Measurements from ENCODE around the gene SHLD1. TPM values are rescaled to one million over a fixed set of nuclear protein-coding genes. Genes with fewer than 3 reads are reported as not detected.

Gene SHLD1
- polyA plus RNA-seq, 3 donors from 2014 or later, result 22.1 to 29.9 (median 27.0) TPM

- peaks cover 16 to 24% of the 10 kb centered on the region in 2 donors for H3K4me1 Mint-ChIP-seq
- H3K27ac Mint-ChIP-seq, result no peak overlapping the region
- peaks cover 0 to 4% (median 0%) of the 10 kb centered on the region in 3 donors for H3K36me3 Mint-ChIP-seq
- no peak overlapping the region for H3K4me3 Mint-ChIP-seq
- peaks cover 0 to 1% (median 0%) of the 10 kb centered on the region in 3 donors for H3K27me3 Mint-ChIP-seq (ENCODE audit: low read depth in 3 of 3)
- no peaks in the 10 kb centered on the region for H3K9me3 Mint-ChIP-seq
- DNase-seq, result no peak
These were observed 91.3 kb downstream of the SHLD1 start for GRCh38 chr20:5841522-5841921.

DNA sequence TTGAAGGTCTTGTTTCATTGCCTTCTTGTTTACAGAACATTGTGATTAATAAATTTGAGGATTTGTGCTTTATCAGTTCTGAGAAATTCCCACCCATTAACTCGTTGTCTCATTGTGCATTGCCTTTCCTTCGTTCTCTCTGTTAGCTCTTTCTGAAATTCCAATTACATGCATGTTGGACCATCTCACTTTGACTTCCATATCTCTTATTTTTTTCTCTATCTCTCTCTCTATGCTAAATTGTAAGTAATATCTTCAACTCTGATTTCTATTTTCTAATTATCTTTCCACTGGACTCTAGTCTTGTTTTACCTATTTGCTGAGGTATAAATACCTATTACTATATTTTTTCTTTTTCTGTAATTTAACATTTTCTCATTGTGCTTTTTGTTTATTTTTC is 92.3 kb downstream of the SHLD1 start:
- Mint-ChIP-seq H3K9me3 (no peaks in the 10 kb centered on the region), H3K36me3 (peaks cover 0 to 4% (median 0%) of the 10 kb centered on the region in 3 donors), H3K4me3 (no peak overlapping the region), H3K27me3 (ENCODE audit: low read depth in 3 of 3) (no peaks in the 10 kb centered on the region), H3K4me1 (peaks cover 13 to 20% of the 10 kb centered on the region in 2 donors), H3K27ac (no peak overlapping the region)
- no peak for DNase-seq

DNA sequence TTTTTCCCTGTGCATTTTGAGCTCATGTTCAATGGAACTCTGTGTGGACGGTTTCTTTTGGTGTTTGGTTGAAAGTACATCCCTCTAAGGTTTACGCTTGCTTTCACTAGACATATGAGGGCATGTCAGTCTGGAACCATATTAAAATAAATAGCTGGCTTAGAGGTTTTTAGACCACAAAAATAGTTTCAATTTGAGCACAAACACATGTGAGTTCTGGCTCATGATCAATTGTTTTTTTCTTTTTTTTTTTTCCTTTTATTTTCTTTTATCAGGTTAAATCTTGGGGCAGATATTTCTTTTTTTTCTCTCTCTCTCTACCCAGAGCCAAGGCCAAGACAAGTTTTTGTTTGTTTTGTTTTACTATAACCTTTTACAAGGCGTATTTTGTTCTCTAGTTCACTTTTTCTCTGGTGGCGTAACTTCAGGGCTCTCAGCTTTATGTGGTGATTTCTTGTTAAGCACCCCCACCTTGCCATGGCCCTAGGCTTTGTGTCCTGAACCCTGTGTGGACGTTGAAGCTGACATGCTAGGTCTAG is 92.9 kb downstream of the SHLD1 start:
- H3K27ac Mint-ChIP-seq, result no peak overlapping the region
- DNase-seq, result no peak
- no peaks in the 10 kb centered on the region for H3K27me3 Mint-ChIP-seq (ENCODE audit: low read depth in 3 of 3)
- no peak overlapping the region for H3K4me3 Mint-ChIP-seq
- H3K36me3 Mint-ChIP-seq, result peaks cover 0 to 4% (median 0%) of the 10 kb centered on the region in 3 donors
- H3K4me1 Mint-ChIP-seq, result peaks cover 15 to 26% of the 10 kb centered on the region in 2 donors
- no peaks in the 10 kb centered on the region for H3K9me3 Mint-ChIP-seq

DNA sequence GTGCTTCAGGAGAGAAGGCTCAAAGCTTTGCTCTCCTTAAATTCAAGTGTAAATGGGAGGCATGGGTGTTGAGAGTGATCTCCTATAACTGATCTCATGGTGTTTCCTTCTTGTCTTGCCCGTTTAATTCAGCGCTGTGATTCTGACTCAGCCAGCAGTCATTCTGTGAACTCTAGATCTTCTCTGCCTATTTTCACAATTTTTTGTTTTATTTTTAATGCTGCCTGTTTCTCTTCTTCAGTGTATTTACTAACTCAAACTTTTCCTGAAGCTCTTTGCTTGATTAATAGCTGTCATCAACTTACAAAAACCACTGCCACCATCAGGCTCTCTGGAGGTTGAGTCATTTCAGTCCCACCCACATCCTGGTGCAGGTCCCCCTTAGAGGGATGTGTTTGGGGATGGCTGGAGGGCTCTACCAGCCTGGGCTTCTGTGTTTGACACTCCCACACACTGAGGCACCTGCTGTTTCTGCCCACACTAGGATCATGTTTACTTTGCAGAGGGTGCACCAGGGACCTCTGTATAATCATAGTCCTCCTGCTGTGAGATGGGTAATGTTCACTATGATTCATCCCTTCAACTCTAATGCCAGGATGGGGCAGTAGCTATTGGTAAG is 94.0 kb downstream of the SHLD1 start:
- Mint-ChIP-seq H3K9me3 (no peaks in the 10 kb centered on the region), H3K27ac (peak overlapping the region in 1 of 6 donors; percentile 6), H3K27me3 (ENCODE audit: low read depth in 3 of 3) (no peaks in the 10 kb centered on the region), H3K4me1 (peaks cover 21 to 36% of the 10 kb centered on the region in 2 donors), H3K4me3 (no peak overlapping the region), H3K36me3 (peaks cover 0 to 4% (median 0%) of the 10 kb centered on the region in 3 donors)
- no peak for DNase-seq

- peak overlapping the region in 1 of 6 donors; percentile 57 for H3K27ac Mint-ChIP-seq
- H3K4me1 Mint-ChIP-seq, result peaks cover 21 to 36% of the 10 kb centered on the region in 2 donors
These were observed 95.7 kb downstream of the SHLD1 start for GRCh38 chr20:5845681-5846615.

GRCh38 chr20:5848711-5849505 is 98.7 kb downstream of the SHLD1 start:
- DNase-seq, result peak; percentile 4 to 8 (median 5)
- Mint-ChIP-seq H3K4me3 (peak overlapping the region in 1 of 5 donors; percentile 55), H3K4me1 (peaks cover 13 to 23% of the 10 kb centered on the region in 2 donors), H3K27ac (peak overlapping the region in 3 of 6 donors; percentile 22 to 60 (median 59)), H3K36me3 (peaks cover 0 to 4% (median 4%) of the 10 kb centered on the region in 3 donors), H3K9me3 (no peaks in the 10 kb centered on the region), H3K27me3 (ENCODE audit: low read depth in 3 of 3) (peaks cover 0 to 1% (median 0%) of the 10 kb centered on the region in 3 donors)

More at GRCh38 chr20:5845681-5846615, 95.7 kb downstream of the SHLD1 start:
- no peak overlapping the region for H3K4me3 Mint-ChIP-seq
- no peaks in the 10 kb centered on the region for H3K9me3 Mint-ChIP-seq
- peaks cover 0 to 1% (median 0%) of the 10 kb centered on the region in 3 donors for H3K27me3 Mint-ChIP-seq (ENCODE audit: low read depth in 3 of 3)
- peaks cover 0 to 4% (median 3%) of the 10 kb centered on the region in 3 donors for H3K36me3 Mint-ChIP-seq
- DNase-seq, result no peak

DNA sequence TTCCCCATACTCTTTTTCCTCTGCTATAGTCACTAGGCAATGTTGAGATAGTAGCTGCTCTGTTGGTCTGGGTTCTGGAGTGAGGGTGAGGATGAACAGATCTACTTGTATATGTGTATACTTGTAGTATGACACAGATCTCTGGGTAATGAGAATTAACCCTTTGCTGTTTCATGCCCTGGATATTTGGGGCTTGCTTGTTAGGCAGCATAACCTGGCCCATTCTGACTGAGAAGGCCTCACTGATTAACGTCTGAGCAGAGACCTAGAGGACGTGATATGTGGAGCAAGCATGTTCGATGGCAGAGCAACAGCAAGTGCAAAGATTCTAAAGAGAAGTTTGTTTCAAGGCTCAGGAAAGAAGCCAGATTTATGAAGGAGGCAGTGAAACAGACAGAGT is 105.7 kb downstream of the SHLD1 start:
- peaks cover 0 to 1% (median 0%) of the 10 kb centered on the region in 3 donors for H3K27me3 Mint-ChIP-seq (ENCODE audit: low read depth in 3 of 3)
- no peak overlapping the region for H3K27ac Mint-ChIP-seq
- H3K9me3 Mint-ChIP-seq, result no peaks in the 10 kb centered on the region
- peaks cover 0 to under 1% (median 0%) of the 10 kb centered on the region in 3 donors for H3K36me3 Mint-ChIP-seq
- no peak overlapping the region for H3K4me3 Mint-ChIP-seq
- no peaks in the 10 kb centered on the region for H3K4me1 Mint-ChIP-seq
- no peak for DNase-seq

GRCh38 chr20:5859608-5860007 is 109.4 kb downstream of the SHLD1 start:
- Mint-ChIP-seq H3K27ac (no peak overlapping the region), H3K4me3 (no peak overlapping the region), H3K27me3 (ENCODE audit: low read depth in 3 of 3) (peaks cover 0 to 1% (median 0%) of the 10 kb centered on the region in 3 donors), H3K4me1 (peaks cover 7% of the 10 kb centered on the region in 2 donors), H3K36me3 (peaks cover 5 to 20% (median 13%) of the 10 kb centered on the region in 3 donors), H3K9me3 (no peaks in the 10 kb centered on the region)
- no peak for DNase-seq

DNA sequence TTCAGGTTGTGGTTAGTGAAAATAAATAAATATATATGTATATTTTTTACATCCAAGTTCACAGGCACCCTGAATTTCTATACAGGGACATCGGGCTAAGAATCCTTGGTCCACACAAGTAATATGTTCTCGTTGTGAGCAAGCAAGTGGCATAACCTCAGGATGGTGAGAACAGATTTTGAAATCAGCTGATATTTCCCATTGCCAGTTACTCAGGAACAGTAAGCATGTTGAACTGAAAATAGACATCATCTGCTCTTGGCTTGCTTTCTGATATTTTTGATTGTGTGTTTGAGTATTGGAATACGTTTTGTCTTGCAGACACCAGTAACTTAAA is 112.5 kb downstream of the SHLD1 start:
- Mint-ChIP-seq H3K9me3 (no peaks in the 10 kb centered on the region), H3K27ac (no peak overlapping the region), H3K4me1 (peaks cover 7% of the 10 kb centered on the region in 2 donors)

DNA sequence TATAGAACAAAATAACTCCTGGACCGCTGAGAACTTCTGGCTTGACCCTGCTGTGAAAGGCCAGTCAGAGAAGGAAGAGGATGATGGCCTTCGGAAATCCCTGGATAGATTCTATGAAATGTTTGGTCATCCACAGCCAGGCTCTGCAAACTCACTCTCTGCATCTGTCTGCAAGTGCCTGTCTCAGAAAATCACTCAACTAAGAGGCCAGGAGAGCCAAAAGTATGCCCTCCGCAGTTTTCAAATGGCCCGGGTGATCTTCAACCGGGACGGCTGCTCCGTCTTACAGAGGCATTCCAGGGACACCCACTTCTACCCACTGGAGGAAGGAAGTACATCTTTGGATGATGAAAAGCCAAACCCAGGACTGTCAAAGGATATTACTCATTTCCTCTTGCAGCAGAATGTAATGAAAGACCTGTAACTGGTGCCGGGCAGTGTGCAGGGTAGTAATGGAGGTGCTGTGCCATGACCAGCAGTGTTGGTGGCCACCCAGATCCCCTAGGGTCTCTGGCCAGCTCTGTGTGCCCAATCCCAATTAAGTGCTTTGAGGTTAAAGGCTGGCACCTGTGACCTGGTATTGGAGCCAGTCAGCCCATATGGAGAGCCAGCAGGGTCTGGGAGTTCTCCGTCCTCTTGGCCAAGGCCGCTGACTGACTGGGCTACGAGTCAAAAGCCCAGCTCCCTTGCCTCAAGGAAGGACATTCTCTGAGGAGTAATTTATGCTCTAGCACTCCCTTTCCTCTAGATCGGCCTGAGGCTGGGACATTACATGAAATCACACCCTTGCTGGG is 113.0 kb downstream of the SHLD1 start:
- DNase-seq, result no peak
- Mint-ChIP-seq H3K36me3 (peaks cover 5 to 27% (median 21%) of the 10 kb centered on the region in 3 donors), H3K4me3 (no peak overlapping the region), H3K9me3 (no peaks in the 10 kb centered on the region), H3K4me1 (peaks cover 7% of the 10 kb centered on the region in 2 donors), H3K27ac (no peak overlapping the region), H3K27me3 (ENCODE audit: low read depth in 3 of 3) (no peaks in the 10 kb centered on the region)

More for the DNA sequence above, 112.5 kb downstream of the SHLD1 start:
- H3K4me3 Mint-ChIP-seq, result no peak overlapping the region
- peaks cover 5 to 27% (median 21%) of the 10 kb centered on the region in 3 donors for H3K36me3 Mint-ChIP-seq
- H3K27me3 Mint-ChIP-seq (ENCODE audit: low read depth in 3 of 3), result no peaks in the 10 kb centered on the region
- no peak for DNase-seq

- peaks cover 7% of the 10 kb centered on the region in 2 donors for H3K4me1 Mint-ChIP-seq
- H3K9me3 Mint-ChIP-seq, result no peaks in the 10 kb centered on the region
- H3K27me3 Mint-ChIP-seq (ENCODE audit: low read depth in 3 of 3), result no peaks in the 10 kb centered on the region
- no peak for DNase-seq
- no peak overlapping the region for H3K27ac Mint-ChIP-seq
- H3K36me3 Mint-ChIP-seq, result peaks cover 5 to 27% (median 21%) of the 10 kb centered on the region in 3 donors
- no peak overlapping the region for H3K4me3 Mint-ChIP-seq
These were observed 114.2 kb downstream of the SHLD1 start for GRCh38 chr20:5864428-5864827.

- DNase-seq, result no peak
- Mint-ChIP-seq H3K36me3 (peaks cover 5 to 27% (median 21%) of the 10 kb centered on the region in 3 donors), H3K9me3 (no peaks in the 10 kb centered on the region), H3K27ac (no peak overlapping the region), H3K4me1 (peaks cover 7% of the 10 kb centered on the region in 2 donors), H3K4me3 (no peak overlapping the region), H3K27me3 (ENCODE audit: low read depth in 3 of 3) (no peaks in the 10 kb centered on the region)
These were observed 114.8 kb downstream of the SHLD1 start for GRCh38 chr20:5864873-5865587.

Measured in immature natural killer cell (primary cell).